HFF-Myc (cell line): ENCODE measurements around the gene DNAH10.

Source experiments
- DNase-seq: peaks from one replicate; pipeline ENCODE4 v3.0.0-alpha.2; 2011; ENCODE audit warnings: low read depth; ENCODE audit errors: extremely low read depth
- H3K4me3 ChIP-seq: replicated peaks from 2 replicates; pipeline ENCODE4 v1.5.1; 2011; ENCODE audit warnings: low read depth, mild to moderate bottlenecking, control low read depth, low read length
- TF ChIP-seq, protein P1 (sequence below): IDR thresholded peaks from 2 replicates; pipeline ENCODE4 v1.5.1; 2012; ENCODE audit warnings: mild to moderate bottlenecking, low read depth, low read length, control low read depth; ENCODE audit errors: missing control alignments

The DNAH10 gene

DNA sequence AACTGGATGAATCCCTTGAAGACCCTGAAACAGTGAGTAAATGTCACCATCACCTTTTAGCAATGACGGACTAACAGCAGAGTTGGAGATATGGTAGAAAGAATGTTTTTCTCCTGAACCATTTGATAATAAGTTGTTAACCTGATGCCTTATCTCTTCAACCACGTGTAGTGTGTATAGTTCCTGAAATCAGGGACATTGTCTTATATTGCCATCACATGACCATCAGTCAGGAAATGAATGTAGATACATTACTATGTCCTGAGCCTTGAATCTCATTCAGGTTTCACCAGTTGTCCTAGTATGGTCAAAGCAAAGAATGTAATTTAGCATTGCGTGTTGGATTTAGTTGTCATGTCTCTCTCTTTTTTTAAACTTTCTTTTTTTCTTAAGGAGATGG lies 34.2 kb upstream of the DNAH10 start:
- DNase-seq, result no peak
- TF ChIP-seq, protein P1, sequence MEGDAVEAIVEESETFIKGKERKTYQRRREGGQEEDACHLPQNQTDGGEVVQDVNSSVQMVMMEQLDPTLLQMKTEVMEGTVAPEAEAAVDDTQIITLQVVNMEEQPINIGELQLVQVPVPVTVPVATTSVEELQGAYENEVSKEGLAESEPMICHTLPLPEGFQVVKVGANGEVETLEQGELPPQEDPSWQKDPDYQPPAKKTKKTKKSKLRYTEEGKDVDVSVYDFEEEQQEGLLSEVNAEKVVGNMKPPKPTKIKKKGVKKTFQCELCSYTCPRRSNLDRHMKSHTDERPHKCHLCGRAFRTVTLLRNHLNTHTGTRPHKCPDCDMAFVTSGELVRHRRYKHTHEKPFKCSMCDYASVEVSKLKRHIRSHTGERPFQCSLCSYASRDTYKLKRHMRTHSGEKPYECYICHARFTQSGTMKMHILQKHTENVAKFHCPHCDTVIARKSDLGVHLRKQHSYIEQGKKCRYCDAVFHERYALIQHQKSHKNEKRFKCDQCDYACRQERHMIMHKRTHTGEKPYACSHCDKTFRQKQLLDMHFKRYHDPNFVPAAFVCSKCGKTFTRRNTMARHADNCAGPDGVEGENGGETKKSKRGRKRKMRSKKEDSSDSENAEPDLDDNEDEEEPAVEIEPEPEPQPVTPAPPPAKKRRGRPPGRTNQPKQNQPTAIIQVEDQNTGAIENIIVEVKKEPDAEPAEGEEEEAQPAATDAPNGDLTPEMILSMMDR, result no peak
- no peak overlapping the region for H3K4me3 ChIP-seq

DNA sequence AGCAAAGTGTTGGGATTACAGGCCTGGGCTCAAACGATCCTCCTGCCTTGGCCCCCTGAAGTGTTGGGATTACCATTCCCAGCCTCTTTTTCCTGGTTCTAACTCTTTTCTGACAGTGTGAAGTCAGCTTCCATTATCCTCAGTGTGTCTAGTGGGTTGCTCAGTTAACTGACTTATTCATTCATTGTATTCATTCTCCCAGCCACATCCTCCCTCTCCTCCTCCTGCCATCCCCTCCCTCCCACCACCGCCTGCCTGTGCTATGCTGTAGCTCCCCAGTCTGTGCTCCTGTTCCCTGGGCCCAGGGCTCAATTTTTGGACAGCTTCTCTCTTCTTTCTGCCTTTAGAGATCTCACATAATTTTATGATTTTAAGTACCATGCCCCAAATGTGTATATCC lies 30.5 kb upstream of the DNAH10 start:
- TF ChIP-seq, protein P1, result no peak
- DNase-seq, result no peak
- H3K4me3 ChIP-seq, result no peak overlapping the region

DNA sequence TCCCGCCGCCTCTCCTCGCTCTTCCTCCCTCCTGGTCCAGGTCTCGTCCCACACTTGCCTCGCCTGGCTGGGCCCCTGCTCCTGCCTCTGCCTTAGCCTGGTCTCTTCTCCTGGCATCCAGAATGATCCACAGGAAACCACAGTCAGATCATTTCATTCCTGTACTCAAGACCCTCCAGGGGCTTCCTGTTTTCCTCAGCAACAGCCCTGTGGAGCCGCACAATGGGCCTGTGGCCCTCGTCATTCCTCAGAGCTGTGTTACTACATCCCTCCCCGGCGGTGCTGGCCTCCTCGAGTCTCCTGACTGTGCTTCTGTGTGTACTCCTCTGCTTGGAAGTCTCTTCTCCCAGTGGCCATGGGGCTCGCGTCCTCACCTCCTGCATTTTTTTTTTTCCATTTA lies 29.9 kb upstream of the DNAH10 start:
- DNase-seq, result no peak
- TF ChIP-seq, protein P1, result no peak
- no peak overlapping the region for H3K4me3 ChIP-seq

DNA sequence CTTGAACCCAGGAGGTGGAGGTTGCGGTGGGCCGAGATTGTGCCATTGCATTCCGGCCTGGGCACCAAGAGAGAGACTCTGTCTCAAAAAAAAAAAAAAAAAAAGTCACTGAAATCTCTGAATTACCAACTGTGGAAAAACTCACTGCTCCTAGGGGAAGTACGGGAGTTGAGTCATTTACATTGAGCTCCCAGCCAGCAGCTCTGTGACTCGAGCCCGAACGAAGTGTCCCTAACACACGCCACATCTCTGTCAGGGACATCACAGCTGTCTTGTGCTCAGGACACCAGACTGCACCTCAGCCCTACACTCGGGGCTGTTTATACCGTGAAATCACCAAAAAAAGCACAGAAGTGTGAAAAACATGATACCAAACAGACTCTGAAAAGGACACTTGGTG lies 28.9 kb upstream of the DNAH10 start:
- TF ChIP-seq, protein P1, result no peak
- no peak for DNase-seq
- no peak overlapping the region for H3K4me3 ChIP-seq

DNA sequence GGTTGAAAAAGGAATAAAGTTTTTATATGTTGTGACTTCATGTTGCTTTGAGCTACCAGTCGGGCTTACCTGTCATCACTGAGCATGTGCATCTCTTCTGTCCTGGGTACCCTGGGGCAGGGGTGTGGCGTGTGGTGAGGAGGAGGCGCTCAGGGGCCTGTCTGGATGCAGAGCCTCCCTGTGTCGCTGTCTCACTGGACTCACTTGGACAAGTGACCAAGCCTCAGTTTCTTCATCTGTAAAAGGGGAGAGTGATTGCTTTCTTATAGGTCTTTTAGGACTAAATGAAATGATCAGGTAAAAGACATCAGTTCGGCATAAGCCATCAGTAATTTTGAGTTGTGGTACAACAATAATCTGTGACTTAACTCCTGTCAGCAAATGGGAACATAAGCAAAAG lies 27.8 kb upstream of the DNAH10 start:
- TF ChIP-seq, protein P1, result no peak
- no peak overlapping the region for H3K4me3 ChIP-seq
- no peak for DNase-seq

DNA sequence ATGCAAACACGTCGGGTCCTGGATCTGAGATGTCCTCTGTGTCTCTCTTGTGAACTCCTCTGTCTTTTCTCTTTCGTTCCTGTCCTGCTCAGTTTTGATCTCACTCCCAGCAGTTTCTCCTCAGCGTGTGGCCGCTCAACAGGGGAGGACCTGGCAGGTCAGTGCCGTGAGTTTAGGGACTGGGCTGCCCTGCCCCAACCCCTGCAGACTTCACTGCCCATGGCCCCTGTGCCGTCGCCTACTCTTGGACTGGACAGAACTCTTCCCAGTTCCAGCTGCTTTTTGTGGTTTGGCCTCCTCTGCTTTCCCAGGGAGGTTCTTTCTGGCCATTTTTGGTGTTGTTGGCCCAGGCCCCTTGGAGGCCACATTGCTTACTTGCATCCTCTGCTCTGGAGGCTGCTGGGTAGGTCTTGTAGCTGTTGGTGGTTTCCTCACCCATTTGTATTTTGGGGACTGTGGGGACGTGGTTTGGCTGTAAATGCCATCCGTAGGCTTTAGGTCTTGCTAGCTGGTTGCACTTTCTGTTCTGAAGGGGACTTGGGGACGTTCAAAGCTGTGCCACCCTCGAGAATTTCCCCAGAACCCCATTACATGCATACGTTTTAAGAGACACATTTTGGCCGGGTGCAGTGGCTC lies 20.0 kb upstream of the DNAH10 start:
- TF ChIP-seq, protein P1, result no peak
- no peak overlapping the region for H3K4me3 ChIP-seq
- no peak for DNase-seq

DNA sequence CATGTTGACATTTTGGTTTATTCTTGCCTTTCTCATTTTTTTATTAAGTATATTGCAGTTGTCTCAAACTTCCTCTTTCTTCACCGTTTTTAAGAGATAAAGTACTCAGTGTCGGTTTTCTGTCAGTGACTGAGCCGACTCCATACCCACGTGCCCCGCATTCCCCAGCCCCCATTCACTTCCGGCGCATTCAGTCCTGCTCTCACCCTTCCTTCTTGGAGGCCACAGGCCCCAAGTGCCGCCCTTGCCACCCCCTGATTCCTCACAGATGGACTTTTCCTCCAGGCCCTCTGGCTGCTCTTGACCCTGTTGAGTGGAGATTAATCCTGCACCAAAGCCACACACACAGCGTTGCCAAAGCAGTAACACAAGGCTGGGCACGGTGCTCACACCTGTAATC lies 19.1 kb upstream of the DNAH10 start:
- DNase-seq, result no peak
- TF ChIP-seq, protein P1, result no peak
- H3K4me3 ChIP-seq, result no peak overlapping the region
